Measurements from ENCODE around the gene TFCP2.
"Not testable (repeated sequence)": the region's sequence is repeated elsewhere in the genome, so short reads cannot be mapped to it uniquely, and the experiment has no call there.

TFCP2 gene, protein sequence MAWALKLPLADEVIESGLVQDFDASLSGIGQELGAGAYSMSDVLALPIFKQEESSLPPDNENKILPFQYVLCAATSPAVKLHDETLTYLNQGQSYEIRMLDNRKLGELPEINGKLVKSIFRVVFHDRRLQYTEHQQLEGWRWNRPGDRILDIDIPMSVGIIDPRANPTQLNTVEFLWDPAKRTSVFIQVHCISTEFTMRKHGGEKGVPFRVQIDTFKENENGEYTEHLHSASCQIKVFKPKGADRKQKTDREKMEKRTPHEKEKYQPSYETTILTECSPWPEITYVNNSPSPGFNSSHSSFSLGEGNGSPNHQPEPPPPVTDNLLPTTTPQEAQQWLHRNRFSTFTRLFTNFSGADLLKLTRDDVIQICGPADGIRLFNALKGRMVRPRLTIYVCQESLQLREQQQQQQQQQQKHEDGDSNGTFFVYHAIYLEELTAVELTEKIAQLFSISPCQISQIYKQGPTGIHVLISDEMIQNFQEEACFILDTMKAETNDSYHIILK

DNA sequence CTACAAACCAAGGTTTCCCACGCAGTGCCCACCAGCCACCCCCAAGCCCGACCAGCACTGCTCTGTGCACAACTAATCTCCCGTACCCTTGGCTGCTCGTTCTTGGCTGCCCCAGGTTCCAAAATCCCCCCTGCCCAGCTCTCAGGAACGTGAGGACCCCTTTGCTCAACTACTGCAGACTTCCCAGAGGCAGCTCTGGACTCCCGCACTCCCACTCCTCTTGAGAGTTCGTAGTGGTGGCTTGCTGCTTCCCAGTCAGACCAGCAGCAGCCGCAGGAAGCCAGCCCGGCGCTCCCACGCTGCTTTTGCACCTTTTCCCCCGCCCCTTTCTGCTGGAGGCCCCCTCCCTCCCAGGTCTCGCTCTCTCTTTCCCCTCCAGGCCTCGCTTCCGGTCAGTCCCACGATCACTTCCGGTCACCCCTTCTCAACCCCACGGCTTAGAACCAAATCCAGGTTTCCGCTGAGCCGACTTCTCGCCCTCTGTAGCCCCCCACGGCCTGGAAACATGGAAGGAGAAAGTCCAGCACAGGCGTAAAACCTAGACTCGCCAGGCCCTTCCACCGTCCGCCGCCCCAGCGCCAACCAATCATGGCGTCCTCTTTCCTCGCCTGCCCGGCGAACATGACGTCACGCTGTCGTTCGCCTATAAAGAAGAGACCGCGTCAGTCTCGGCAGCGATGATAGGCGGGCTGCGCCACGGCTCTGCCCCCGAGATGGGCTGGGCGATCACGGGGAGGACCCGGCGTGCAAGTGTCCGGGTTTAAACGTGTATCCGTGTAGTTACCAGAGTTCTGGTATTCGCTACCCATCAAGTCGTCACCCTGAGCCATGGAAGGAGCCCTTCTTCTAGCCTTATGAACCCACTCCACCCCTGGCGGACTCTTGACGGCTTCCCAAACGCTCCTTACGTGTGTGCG is at the start of gene TFCP2:
TFCP2 (minus strand) TSS at position 621 of the 917 bp plus-strand sequence. CDS start 713 bp downstream, outside the sequence.
- peak; percentile 75 to 91 for DNase-seq (ENCODE audit: low read depth in 1 of 2, low spot score in 1 of 2)

DNA sequence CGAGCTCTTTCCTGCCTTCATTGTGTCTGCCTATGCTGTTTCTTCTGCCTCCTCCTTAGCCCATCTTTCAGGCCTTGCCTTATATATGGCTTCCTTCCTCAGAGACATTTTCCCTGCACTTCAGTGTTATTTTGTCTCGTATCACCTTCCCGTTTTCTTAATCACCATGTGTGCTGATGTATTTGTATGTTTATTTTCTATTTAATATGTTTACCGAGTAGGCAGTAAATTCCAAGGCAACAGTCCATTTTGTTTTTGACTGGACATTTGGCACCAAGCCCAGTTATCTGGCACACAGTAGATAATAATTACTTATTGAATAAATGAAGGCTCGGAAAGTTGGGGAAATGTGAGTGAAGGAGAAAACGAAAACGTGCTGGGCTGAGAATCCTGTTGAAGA is 49.5 kb upstream of the TFCP2 start:
- DNase-seq (ENCODE audit: low read depth in 1 of 2, low spot score in 1 of 2), result no peak

DNA sequence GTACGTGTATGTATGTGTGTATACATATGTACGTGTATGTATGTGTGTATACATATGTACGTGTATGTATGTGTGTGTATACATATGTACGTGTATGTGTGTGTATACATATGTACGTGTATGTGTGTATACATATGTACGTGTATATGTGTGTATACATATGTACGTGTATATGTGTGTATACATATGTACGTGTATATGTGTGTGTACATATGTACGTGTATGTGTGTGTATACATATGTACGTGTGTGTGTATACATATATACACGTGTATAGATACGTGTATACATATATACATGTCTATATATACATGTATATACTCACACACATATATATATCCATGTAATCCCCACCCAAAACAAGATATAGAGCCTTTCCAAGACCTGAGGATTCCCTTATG is 46.9 kb upstream of the TFCP2 start:
- DNase-seq (ENCODE audit: low read depth in 1 of 2, low spot score in 1 of 2), result not testable (repeated sequence)

DNA sequence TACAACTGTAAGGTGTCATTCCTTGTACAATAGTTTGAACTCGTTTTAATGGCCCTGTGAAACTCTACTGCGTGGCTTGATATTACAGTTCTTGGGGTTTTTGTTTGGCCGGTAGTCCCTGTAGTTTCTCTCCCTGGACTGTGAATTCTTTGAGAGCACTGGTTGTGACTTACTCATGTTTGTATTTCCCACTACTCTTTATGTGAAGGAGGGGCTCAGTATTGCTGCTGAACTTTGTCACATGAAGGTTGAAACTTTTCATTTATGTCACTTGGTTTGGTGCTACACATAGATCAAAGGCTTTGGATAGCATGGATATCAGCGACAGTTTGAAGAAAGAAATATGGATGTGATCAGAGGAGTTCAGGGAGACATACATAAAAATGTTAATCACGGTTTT is 46.4 kb upstream of the TFCP2 start:
- DNase-seq (ENCODE audit: low read depth in 1 of 2, low spot score in 1 of 2), result no peak

DNA sequence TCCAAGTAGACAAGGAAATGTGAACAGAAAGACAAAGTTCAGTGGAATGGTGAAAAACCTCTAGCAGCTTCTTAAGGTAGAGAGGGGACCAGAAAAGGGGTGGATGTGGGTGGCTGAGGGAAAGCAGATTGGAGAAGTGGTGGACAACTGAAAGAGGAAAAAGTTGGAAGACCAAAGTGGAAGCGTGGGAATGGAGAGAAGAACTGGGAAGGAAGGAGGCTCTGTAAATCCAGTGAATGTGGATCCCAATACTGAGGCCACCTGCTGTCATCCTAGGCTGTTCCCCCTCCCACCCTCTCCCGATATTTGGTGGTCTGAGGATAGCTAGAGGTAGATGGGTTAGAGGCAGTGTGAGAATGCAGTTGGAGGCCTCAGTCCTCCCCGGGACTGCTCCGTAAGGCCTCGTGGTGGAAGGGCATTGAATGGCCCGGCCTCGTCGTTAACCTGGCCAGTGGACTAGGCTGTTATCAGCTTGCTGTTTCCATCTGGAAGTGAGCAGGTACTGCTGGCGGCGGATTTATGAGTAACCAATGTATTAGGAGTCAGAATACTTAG is 45.7 kb upstream of the TFCP2 start:
- no peak for DNase-seq (ENCODE audit: low read depth in 1 of 2, low spot score in 1 of 2)

DNA sequence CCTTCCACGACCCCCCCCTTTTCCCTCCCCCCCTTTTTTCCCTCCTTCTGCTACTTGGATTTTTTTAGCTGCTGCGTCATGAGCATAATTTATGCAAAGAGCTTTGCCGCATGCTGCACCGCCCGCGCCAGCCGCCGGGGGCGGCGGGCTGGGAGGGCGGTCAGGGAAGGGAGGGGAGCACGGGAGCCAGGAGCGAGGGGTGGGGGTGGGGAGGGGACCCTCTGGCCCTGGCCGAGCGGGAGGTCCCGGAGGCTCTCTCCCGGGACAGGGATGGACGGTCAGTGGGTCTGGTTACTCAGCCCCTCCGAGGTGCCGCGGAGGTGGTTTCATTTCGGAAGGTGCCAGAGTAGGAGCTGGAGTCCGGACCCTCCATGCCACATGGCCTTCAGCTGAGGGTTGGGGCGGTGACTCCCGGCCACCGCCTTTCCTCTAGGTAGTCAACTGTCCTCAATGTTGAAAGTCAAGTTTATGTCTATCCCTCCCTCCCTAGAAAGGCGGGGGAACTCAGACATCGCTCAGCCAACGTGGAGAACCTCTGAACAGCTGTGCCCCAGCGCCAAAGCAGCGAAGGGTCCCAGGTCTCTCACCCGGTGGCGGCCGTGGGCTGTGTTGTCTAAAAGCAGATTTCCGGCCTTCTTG is 45.2 kb upstream of the TFCP2 start, which contains the start of gene POU6F1:
POU6F1 (minus strand) TSS at position 95 of the 639 bp plus-strand sequence. CDS start 11,226 bp downstream, outside the sequence.
- DNase-seq (ENCODE audit: low read depth in 1 of 2, low spot score in 1 of 2), result peak; percentile 49 to 56

DNA sequence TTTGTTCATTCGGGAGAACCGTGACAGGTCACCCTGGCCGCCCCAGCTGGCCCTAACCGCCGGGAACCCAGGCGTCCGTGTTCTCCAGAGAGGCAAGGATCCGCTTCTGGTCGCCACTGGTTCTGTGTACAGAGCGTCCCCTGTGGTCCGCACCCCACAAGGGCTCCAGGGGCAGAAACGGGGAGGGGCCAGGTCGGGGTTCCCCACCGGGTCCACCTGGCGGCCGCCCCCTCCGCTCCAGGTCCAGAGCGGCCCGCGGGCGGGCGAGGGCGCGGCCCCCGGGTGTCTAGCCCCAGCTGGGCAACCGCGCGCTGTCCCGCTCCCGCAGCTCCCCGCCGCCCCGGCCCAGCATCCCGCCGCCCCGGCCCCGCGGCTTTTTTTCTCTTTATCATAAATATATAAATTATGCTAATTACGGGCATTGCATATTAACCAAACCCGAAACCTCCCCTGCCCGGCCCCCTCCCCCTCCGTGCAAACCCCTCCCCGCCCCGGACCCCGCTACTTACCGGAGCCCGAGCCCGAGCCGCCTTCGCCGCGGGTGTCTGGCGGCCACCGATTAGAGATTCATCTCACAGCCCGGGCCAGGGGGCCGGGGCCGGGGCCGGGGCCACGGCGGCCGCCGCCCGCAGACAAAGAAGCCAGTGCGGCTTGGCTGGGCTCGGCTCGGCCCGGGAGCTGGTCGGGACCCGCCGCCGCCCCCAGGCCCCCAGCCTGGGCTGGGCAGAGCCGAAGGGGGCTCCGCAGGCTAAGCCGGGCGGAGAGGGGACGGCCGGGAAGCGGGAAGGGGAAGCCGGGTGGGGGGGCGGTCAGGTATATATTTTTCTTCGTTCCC is 44.4 kb upstream of the TFCP2 start:
- DNase-seq (ENCODE audit: low read depth in 1 of 2, low spot score in 1 of 2), result no peak

DNA sequence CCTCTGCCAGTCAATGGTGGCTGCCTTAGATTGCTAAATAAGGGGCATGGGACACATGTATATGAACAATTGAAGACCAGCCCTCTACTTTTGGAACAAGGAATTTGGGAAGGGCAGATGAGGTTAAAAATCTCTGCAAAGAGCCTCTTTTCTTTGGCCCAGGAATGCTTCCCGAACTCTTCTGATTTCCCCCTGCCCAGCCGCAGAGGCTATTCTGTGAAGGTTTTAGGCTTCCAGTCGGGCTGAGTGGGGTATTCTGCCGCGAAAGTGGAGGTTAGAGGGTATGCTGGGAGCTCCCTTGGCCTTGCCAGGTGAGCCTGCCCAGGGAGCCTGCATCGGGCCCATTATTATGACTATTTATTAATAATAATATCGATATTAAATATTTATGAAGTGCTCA is 43.7 kb upstream of the TFCP2 start:
- DNase-seq (ENCODE audit: low read depth in 1 of 2, low spot score in 1 of 2), result no peak

DNA sequence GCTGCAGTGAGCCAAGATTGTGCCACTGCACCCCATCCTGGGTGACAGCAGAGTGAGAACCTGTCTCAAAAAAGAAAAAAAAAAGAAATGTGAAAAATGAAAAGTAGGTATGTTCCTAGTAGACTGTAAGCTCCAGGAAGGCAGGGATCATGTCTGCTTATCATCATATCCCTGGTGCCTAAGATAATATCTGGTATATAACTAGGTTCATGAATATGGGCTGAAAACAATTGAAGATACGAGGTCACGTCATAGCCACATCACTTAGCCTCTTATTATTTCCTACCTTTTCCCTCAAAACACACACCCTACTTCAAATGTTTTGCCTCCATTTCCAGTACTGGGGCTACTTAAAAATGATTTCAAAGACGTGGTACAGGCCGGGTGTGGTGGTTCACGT is 42.0 kb upstream of the TFCP2 start:
- DNase-seq (ENCODE audit: low read depth in 1 of 2, low spot score in 1 of 2), result no peak

DNA sequence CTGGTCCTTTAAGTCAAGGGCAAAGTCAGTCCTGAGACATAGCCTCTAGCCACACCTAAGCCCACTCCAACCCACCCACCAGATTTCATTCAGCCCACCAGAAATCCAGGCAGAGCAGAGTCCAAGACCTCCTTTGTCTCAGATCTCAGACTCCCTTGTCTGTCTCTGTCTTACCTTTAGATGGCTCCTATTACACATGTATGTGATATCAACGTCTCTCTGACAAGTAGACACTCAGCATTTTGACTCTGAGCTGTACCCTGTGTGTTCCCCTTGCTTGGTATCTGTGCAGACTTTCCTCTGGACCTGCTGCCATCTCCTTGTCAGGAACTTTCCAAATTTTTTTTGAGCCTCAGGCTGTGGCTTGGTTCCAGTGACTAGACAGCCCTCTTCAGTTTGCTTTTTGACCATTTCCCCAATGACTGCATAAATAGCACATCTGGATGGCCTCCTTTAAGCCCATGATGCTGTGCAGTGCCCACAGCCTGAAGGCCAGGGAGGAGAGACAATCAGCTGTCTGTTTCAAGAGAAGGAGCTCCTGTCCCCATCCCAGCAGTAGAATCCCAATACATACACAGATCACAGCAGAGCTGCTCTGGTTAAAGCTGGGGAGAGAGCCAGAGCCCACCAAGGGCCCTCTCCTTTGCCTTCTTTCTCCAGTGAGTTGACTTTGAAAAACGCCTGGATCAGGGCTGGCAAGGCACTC is 37.9 kb upstream of the TFCP2 start:
- DNase-seq (ENCODE audit: low read depth in 1 of 2, low spot score in 1 of 2), result no peak

DNA sequence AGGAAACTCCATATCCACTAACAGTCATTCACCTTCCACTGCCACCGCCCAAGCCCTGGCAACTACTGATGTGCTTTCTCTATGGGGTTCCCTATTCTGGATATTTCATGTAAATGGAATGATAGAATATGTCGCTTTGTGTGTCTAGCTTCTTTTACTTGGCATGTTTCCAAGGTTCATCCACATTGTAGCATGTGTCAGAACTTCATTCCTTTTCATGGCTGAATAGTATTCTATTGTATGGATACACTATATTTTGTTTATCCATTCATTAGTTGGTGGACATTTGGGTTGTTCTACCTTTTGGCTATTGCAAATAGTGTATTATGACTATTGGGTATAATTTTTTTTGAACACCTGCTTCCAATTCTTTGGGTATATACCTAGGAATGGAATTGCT is 36.3 kb upstream of the TFCP2 start:
- DNase-seq (ENCODE audit: low read depth in 1 of 2, low spot score in 1 of 2), result no peak

DNA sequence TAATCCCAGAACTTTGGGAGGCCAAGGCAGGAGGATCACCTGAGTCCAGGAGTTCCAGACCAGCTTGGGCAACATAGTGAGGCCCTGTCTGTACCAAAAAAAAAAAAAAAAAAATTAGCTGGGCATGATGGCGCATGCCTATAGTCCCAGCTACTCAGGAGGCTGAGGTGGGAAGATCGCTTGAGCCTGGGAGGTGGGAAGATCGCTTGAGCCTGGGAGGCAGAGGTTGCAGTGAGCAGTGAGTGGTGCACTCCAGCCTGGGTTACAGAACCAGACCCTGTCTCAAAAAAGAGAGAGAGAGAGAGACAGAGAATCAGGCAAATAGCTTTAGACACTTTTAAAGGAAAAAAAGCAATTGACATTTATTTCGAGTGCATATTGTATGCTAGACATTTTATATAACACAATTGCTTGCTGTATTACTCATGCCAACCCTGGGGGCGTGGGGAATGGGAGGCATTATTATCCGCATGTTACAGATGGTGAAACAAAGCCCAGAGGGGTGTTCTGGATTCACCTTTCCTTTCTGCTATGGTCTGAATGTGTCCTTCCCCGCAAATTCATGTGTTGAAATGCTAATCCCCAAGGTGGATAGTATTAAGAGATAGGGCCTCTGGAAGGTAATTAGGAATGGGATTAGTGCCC is 35.2 kb upstream of the TFCP2 start:
- no peak for DNase-seq (ENCODE audit: low read depth in 1 of 2, low spot score in 1 of 2)

DNA sequence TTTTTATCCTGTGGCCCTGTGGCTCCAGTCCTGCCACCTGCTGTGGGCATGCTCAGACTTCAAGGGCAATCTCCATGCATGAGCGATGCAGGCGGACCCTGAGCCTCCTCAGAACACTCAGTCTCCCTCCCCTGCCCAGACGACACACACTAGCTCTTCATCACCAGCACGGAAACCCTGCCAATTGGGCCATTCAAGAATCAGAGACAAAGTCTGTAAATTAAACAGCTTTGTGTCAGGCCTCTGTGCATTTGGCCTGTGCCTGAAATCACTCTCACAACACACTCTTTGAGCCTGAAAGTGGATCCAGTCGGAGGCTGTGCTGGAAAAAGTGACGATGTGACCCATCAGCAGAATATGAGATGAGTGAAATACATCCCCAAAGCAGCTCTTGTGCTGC is 32.4 kb upstream of the TFCP2 start:
- DNase-seq (ENCODE audit: low read depth in 1 of 2, low spot score in 1 of 2), result no peak

DNA sequence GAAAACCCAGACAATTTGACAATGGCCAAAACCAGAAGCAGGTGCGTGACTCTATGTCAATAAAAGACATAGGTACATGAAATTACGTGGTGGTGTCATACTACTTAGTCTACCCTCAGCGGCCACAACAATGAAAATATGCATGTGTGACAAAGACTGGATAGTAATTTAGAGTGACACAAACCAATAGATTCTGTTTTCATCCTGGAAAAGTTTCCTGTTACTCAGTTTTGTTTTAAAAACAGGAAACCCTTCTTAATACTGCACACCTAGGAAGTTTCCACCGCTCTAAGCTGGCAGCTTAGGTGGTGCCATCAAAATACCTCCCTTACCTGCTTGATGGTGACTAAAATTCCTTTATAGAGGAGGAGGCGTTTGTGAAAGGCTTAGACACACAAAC is 29.8 kb upstream of the TFCP2 start:
- no peak for DNase-seq (ENCODE audit: low read depth in 1 of 2, low spot score in 1 of 2)

DNA sequence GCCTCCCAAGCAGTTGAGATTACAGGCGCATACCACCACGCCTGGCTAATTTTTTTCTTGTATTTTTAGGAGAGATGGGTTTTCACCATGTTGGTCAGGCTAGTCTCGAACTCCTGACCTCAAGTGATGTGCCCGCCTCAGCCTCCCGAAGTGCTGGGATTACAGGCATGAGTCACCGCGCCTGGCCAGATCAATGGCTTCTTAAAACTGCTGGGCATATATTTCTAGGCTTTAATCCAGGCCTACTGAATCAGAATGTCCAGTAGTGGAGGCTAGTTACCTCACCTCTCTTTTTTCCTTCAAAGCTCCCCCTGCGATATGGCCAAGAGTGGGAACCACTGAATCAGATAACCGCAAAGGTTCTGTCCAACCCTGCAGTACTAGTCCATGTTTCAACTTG is 27.9 kb upstream of the TFCP2 start:
- no peak for DNase-seq (ENCODE audit: low read depth in 1 of 2, low spot score in 1 of 2)

DNA sequence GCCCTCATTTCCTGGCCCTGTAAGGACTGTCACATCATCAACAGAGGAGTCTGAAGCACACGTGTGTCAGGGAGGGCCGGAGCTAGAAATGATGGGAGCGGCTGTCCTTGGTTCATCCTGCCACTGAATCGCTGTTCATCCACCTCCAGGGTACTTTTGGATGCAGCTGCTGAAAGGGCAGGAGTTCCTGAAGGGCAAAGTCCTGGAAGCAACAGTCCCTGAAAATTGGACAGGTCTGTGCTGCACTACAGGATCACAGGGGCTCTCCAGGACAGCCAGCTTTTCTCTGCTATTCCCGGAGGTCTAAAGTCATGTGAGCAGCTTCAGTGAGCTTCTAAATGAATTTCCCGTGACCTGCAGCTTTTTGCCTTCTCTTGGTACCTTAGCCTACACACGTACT is 27.2 kb upstream of the TFCP2 start:
- DNase-seq (ENCODE audit: low read depth in 1 of 2, low spot score in 1 of 2), result no peak

DNA sequence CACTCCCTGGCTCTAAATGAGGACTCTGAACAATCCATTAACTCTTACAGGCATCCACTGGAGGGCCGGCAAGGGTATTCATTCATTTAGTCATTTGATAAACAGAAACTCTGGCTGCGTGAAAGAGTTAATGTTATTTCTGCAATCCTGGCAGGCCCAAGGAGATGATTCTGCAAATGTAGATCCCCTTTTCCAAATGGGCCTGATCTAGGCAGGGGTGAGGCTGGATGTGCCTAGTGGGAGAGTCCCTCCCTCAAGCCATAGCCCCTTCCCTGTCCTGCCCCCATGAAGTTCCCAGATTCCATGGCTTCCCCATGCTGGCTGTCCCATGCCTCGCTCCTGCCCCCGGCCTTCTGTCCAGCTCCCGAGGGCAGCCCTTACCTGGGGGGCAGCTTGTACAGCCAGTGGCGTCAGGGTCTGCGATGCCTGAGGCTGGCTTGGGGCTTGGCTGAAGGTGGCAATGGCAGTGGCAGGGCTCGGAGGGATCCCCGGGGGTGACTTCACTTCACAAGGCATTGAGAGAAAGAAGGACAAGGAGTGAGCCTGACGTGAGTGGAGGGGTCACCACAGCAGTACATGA is 26.5 kb upstream of the TFCP2 start:
- no peak for DNase-seq (ENCODE audit: low read depth in 1 of 2, low spot score in 1 of 2)

DNA sequence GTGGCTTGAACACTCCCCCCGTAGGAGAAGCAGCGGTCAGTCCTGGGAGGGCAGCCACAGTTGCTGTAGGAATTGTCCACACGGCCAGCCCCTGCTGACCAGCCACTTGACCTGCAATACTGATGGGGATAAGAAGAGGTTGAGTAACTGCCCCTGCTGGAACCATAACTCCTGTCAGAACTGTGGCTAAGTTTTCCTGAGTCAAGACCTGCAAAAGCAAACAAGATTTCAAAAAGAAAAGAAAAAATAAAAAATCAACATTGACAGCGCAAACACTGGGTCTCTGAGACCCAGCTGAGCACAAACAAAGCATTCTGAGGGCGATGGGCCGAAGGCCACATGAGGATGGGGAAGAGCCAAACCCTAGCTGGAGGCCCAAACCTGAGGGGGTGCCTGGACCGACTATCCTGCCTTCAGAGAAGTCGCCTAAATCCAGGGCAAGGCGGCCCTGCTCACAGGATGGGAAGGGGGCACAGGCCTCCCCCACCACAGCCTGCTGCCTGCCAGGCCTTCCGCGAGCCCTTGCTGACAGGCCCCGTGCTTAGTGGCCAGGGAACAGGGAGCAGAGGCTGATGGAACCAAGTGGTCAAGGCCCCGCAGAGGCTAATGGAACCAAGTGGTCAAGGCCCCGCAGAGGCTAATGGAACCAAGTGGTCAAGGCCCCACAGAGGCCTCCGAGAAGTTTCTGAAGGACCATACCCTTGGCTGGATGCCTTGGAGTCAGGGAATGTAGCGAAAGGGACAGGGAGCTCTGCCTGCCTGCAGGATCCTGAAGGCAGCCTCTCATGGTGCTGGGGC is 25.8 kb upstream of the TFCP2 start:
- DNase-seq (ENCODE audit: low read depth in 1 of 2, low spot score in 1 of 2), result no peak
